Measurements from ENCODE around the gene COL8A1. TPM values are rescaled to one million over a fixed set of nuclear protein-coding genes. Genes with fewer than 3 reads are reported as not detected.
A peak's percentile ranks its signal among the peaks of the same experiment; 100 is the strongest.

Gene COL8A1
- polyA plus RNA-seq, 3 donors, result not detected

DNA sequence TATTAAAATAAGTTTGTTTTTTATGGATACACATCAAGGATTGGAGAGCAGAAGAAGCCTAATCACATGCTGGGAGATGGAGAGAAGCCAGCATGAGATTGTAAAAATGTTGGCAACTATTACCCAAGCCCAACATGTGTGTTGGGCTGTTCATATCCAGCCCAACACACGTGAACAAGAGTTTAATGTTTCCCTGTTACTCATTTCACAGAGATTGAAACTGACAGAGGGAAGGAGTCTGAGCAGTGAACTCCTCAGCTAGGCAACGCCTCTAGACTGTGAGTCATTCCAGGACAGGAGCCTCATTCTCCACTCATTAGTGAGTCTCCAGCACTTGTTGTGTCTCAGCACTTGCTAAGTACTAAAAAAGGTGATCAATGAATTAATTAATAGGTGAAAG lies 136.1 kb downstream of the COL8A1 start:
- H3K79me2 ChIP-seq (ENCODE audit: insufficient read depth, low read length), result no peaks in the 10 kb centered on the region
- H3K36me3 Mint-ChIP-seq, result no peaks in the 10 kb centered on the region
- no peak overlapping the region for H3K9ac ChIP-seq (ENCODE audit: insufficient read depth, low read length, poor library complexity, severe bottlenecking)
- H2AFZ ChIP-seq (ENCODE audit: insufficient read depth, low read depth, low read length, poor library complexity, severe bottlenecking), result no peak overlapping the region
- H3K4me3 ChIP-seq (replicated peaks in 1 of 3; ENCODE audit: low read depth in 2 of 3, low read length in 3 of 3), result no peak overlapping the region
- no peak overlapping the region for H3K27ac ChIP-seq (ENCODE audit: low read depth in 1 of 2, low read length in 2 of 2)
- no peaks in the 10 kb centered on the region for H3K4me1 ChIP-seq (ENCODE audit: control insufficient read depth in 1 of 2, insufficient read depth in 2 of 2, low read length in 2 of 2)
- no peaks in the 10 kb centered on the region for H3K9me3 ChIP-seq (replicated peaks in 1 of 2; ENCODE audit: control insufficient read depth in 1 of 2, insufficient read depth in 1 of 2, low read length in 2 of 2)
- H3K36me3 ChIP-seq (replicated peaks in 1 of 2; ENCODE audit: control insufficient read depth in 1 of 2, insufficient read depth in 2 of 2, low read length in 2 of 2), result no peaks in the 10 kb centered on the region
- peaks cover 0 to 2% (median 0%) of the 10 kb centered on the region in 3 donors for H3K27me3 Mint-ChIP-seq (ENCODE audit: low read depth in 3 of 3)
- no peaks in the 10 kb centered on the region for H3K4me1 Mint-ChIP-seq
- H3K27ac Mint-ChIP-seq, result peak overlapping the region in 1 of 7 donors; percentile 26
- no peak overlapping the region for H3K4me2 ChIP-seq (replicated peaks; ENCODE audit: extremely low read depth, low read length, poor library complexity, severe bottlenecking)
- no peak for DNase-seq
- TF ChIP-seq, protein P1, sequence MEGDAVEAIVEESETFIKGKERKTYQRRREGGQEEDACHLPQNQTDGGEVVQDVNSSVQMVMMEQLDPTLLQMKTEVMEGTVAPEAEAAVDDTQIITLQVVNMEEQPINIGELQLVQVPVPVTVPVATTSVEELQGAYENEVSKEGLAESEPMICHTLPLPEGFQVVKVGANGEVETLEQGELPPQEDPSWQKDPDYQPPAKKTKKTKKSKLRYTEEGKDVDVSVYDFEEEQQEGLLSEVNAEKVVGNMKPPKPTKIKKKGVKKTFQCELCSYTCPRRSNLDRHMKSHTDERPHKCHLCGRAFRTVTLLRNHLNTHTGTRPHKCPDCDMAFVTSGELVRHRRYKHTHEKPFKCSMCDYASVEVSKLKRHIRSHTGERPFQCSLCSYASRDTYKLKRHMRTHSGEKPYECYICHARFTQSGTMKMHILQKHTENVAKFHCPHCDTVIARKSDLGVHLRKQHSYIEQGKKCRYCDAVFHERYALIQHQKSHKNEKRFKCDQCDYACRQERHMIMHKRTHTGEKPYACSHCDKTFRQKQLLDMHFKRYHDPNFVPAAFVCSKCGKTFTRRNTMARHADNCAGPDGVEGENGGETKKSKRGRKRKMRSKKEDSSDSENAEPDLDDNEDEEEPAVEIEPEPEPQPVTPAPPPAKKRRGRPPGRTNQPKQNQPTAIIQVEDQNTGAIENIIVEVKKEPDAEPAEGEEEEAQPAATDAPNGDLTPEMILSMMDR (IDR thresholded peaks at IDR 0.05), result no peak
- intact Hi-C loops (cut with micrococcal nuclease), result no loop called here
- no peaks in the 10 kb centered on the region for H3K27me3 ChIP-seq (ENCODE audit: control insufficient read depth in 2 of 2, insufficient read depth in 2 of 2, low read length in 2 of 2)
- H3K9me3 Mint-ChIP-seq, result peaks cover 0 to 5% (median 0%) of the 10 kb centered on the region in 7 donors
- no peak overlapping the region for H3K4me3 Mint-ChIP-seq
- no peaks in the 10 kb centered on the region for H4K20me1 ChIP-seq (ENCODE audit: insufficient read depth, low read length)
- no CpG with 5 or more reads among the region's 2 CpGs for WGBS (ENCODE audit: insufficient coverage)

DNA sequence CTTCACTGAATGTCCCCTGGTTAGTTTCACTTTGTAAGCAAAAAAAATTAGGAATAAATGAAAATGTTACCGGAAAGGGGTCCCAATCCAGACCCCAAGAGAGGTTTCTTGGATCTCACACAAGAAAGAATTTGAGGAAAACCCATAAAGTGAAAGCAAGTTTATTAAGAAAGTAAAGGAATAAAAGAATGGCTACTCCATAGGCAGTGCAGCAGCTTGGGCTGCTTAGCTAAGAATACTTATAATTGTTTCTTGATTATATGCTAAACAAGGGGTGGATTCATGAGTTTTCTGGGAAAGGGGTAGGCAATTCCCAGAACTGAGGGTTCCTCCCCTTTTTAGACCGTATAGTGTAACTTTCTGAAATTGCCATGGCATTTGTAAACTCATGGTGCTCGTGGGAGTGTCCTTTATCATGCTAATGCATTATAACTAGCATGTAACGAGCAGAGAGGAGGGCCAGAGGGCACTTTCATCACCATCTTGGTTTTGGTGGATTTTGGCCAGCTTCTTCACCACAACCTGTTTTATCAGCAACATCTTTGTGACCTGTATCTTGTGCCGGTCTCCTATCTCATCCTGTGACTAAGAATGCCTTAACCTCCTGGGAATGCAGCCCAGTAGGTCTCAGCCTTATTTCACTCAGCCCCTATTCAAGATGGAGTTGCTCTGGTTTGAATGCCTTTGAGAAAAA lies 138.3 kb downstream of the COL8A1 start:
- Histone ChIP-seq H3K79me2 (ENCODE audit: insufficient read depth, low read length) (no peaks in the 10 kb centered on the region), H3K36me3 (replicated peaks in 1 of 2; ENCODE audit: control insufficient read depth in 1 of 2, insufficient read depth in 2 of 2, low read length in 2 of 2) (no peaks in the 10 kb centered on the region), H2AFZ (ENCODE audit: insufficient read depth, low read depth, low read length, poor library complexity, severe bottlenecking) (no peak overlapping the region), H4K20me1 (ENCODE audit: insufficient read depth, low read length) (no peaks in the 10 kb centered on the region), H3K27ac (ENCODE audit: low read depth in 1 of 2, low read length in 2 of 2) (no peak overlapping the region), H3K9ac (ENCODE audit: insufficient read depth, low read length, poor library complexity, severe bottlenecking) (no peak overlapping the region), H3K27me3 (ENCODE audit: control insufficient read depth in 2 of 2, insufficient read depth in 2 of 2, low read length in 2 of 2) (peaks cover 0 to 3% of the 10 kb centered on the region in 2 donors), H3K4me1 (ENCODE audit: control insufficient read depth in 1 of 2, insufficient read depth in 2 of 2, low read length in 2 of 2) (no peaks in the 10 kb centered on the region), H3K4me3 (replicated peaks in 1 of 3; ENCODE audit: low read depth in 2 of 3, low read length in 3 of 3) (no peak overlapping the region), H3K9me3 (replicated peaks in 1 of 2; ENCODE audit: control insufficient read depth in 1 of 2, insufficient read depth in 1 of 2, low read length in 2 of 2) (no peaks in the 10 kb centered on the region), H3K4me2 (replicated peaks; ENCODE audit: extremely low read depth, low read length, poor library complexity, severe bottlenecking) (no peak overlapping the region)
- TF ChIP-seq, protein P1 (IDR thresholded peaks at IDR 0.05), result no peak
- no peaks in the 10 kb centered on the region for H3K36me3 Mint-ChIP-seq
- H3K27ac Mint-ChIP-seq, result no peak overlapping the region
- peaks cover 0 to 6% (median 0%) of the 10 kb centered on the region in 3 donors for H3K27me3 Mint-ChIP-seq (ENCODE audit: low read depth in 3 of 3)
- no peak for DNase-seq
- intact Hi-C loops (cut with micrococcal nuclease), result no loop called here
- H3K4me1 Mint-ChIP-seq, result no peaks in the 10 kb centered on the region
- H3K4me3 Mint-ChIP-seq, result no peak overlapping the region
- no peaks in the 10 kb centered on the region for H3K9me3 Mint-ChIP-seq
- WGBS (ENCODE audit: insufficient coverage), result 100% methylated on average over 1 of the region's 5 CpGs
